NCI-H1048 (cell line): ENCODE data around the gene SNAPC4.

Experiments used
- DNase-seq: peaks from one replicate; lab custom pipeline; 2025; lab: John Stamatoyannopoulos, UW

The SNAPC4 gene

DNA sequence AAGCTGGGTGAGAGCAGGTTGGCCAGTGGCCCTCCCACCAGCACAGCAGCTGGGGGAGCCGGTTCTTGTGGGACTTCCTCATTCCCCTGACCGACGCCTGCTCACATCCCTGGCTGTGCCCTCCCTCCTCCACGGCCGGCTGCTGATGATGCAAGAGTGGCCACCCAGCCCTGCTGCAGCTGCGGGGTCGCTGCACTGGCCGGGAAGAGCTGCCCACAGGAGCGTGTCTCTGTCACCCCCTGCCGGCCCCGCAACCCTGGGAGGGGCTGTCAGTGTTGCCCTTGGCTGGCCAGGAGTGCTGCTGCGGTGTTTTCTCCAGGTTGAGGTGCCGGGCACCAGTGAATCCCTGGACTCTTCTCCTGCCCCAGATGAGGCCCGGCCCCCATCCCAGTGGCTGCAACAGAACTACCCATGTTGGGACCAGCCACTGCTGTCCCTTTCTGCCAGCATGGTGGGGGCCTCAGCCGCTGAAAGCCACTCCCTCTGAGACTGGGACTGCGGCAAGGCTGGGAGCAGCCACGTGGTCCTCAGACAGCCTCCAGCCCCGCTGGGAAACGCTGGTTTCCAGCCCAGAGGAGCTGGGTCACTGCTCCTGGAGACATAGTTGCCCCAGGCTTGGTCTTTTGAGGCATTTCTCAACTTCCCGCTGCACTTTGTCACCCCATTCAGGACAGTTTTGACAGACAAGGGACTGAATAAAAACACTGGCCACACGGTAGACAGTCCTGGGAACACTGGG, 27.2 kb downstream of the SNAPC4 start:
- no peak for DNase-seq

DNA sequence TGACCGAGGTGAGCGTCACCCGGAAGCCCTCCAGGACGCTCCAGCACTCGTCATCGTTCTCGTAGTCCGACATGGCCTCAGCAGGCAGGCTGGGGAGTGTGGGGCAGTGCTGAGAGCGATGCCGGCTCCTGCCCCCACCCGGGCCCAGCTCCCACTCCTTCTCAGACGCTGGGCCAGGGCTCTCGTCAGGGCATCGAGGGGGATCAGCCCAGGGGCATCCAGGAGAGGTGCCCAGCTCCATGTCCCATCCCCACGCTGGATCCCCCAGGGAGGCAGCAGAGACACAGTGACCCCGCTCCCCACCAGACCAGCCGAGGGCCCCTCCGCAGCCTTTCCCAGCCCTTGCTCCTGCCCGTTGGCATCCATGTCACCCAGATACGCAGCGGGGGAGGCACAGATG, 28.0 kb downstream of the SNAPC4 start:
- DNase-seq: no peak

DNA sequence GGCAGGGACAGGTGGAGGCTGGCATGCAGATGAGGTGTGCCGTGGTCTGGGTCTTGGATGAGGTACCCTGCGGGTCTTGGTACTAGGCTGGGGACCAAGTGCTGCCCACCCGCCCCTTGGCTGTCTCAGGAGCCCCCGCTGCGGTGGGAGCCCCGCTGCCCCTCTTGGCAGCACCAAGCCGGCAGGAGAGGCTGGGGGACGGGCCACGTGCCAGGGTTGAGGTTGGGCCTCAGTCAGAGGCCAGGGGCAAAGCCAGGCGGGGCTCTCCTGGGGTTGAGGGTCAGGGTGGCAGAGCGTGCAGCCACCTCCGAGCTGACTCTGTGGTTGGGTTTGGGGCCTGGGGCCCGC, 28.5 kb downstream of the SNAPC4 start:
- no peak for DNase-seq

DNA sequence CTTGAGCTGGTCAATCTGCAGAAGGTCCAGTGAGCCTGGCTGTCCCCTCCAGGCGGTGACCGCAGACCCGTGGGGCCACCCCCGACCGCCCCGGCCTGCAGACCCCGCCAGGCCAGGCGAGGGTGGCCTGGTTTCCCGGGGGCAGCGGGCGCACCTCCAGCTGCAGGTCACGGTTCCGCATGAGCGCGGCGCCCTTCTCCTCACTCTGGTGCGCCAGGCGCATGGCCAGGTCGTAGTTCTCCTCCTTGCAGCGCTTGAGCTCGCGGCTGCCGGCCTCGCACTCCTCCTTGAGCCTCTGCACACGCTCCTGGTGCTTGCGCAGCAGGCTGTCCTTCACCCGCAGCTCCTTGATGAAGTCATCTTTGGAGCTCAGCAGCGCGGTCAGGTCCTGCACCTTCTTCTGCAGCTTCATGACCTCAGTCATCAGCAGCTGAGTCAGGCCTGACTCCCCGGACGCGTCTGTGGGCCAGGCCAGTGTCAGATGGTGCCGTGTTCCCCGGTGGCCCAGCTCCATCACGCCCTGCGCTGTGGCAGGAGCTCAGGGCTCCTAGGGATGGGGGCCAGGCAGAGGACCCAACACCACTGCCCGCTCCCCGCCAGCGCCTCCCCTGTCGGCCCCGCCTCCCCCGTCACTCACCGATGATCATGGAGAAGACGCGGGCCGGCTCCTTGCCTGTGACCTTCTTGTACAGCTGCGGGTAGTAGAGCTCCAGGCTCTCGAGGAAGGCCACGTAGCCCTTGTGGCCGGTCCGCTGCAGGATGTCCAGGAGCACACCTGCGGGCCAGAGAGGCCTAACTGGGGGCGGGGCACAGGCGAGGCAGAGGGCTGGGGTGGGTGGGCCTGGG, 29.1 kb downstream of the SNAPC4 start:
- DNase-seq: no peak

DNA sequence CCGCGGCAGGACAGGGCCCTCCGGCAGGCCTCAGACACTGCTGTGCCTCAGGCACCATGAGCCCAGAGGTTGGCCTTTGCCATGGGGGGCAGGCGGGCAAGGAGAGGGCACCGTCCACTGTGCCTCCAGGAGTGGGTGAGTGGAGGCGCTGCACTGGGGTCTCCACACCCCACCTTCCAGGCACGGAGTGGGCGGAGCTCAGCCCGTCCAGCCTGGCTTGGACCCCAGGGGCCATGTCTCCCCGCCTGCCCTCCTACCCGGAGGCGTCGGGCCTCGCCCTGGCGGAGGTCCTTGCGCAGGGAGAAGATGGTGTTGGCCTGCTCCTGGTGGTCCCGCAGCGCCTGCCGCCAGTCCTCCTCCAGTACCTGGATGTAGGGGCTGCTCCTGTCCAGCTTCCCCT, 29.9 kb downstream of the SNAPC4 start:
- DNase-seq: no peak

DNA sequence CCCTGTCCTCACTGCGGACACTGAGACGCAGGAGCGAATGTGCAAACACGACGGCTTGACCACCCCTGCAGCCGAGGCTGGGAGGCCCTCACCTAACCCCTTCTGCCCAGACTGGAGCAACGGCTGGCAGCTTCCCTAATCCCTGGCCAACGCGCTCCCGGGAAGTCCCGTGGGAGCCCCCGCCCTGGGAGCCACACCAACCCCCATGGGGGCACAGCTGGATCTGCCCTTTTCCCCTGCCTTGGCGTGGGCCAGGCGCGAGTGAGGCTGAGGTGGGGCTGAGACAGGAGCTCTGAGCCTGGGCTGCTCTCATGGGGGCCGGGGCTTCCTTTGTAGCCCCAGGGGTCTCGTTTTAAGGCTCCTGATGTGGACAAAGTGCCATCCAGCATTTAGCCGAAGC, 31.8 kb downstream of the SNAPC4 start:
- no peak for DNase-seq

DNA sequence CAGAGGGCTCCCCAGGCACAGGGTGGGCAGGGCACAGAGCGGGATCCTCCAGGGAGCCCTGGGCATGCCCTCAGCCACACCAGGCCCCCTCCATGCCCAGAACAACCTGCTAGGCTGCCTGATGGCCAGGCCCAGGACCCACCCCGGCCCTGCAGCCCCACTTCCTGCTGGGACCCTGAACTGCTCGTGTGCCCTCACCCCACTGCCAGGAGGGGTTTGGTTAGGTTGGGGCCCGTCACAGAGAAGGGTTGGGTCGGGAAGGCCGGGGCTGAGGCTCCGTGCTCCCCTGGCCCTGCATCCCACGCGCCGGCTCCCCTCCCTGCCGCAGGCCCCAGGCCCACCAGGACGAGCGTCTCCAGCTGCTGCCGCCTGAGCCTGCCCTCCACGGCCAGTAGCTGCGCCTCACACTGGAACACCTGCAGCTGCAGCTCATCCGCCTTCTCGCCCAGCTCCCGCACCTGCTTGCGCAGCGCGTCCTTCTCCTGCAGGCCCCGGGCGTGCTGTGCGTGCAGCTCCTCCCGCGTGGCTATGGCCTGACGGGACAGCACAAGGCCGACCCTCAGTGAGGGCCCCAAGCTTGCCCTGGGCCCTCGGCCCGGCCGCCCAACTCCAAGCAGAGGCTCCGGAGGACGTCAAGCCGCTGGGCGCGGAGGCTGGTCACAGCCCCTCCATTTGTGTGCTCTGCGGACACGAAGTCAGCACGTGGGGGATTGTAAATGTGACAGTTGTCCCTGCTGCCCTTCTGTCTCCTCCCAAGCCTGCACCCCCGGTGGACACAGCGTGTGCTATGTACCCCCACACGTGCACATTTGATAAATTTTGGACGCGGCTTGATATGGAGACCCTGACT, 32.4 kb downstream of the SNAPC4 start:
- DNase-seq: no peak

DNA sequence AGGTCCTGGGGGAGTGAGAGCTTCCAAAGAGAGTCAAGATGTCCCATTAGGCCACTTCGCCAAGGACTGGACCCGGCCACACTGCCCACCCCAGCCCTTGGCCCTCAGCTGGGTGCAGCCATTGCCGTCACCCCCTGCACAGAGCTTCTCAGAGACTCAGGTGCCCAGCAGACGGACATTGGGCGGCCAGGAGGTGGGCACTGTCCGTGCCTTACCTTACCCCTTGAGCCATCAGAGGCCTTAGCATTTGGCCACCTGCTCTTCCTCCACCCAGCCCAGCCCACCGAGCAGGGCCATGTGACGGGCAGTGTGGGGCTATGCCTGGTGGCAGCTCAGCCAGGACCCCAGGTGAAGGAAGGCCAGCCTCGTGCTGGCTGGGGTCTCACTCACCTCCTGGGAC, 33.1 kb downstream of the SNAPC4 start:
- DNase-seq: no peak

DNA sequence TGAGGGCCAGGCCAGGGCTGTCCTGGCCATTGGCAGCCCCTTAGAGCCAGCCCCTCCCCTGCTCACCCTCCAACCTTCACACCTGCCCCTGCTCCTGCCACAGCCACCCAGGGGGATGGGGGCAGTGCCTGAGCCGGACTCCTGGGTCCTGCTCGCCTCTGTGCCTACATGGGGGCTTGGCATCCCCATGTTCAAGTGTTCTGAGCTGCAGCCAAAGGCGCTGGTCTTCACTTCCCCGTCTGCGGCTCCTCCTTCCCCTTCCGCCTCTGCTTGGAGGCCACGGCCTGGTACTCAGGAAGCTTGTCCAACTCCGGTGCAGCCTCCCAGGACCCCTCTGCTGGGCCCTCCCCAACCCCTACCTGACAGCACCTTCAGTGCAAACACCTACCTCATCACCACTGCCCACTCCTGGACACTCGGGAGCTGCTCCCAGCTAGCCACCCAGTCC, 34.2 kb downstream of the SNAPC4 start:
- no peak for DNase-seq

DNA sequence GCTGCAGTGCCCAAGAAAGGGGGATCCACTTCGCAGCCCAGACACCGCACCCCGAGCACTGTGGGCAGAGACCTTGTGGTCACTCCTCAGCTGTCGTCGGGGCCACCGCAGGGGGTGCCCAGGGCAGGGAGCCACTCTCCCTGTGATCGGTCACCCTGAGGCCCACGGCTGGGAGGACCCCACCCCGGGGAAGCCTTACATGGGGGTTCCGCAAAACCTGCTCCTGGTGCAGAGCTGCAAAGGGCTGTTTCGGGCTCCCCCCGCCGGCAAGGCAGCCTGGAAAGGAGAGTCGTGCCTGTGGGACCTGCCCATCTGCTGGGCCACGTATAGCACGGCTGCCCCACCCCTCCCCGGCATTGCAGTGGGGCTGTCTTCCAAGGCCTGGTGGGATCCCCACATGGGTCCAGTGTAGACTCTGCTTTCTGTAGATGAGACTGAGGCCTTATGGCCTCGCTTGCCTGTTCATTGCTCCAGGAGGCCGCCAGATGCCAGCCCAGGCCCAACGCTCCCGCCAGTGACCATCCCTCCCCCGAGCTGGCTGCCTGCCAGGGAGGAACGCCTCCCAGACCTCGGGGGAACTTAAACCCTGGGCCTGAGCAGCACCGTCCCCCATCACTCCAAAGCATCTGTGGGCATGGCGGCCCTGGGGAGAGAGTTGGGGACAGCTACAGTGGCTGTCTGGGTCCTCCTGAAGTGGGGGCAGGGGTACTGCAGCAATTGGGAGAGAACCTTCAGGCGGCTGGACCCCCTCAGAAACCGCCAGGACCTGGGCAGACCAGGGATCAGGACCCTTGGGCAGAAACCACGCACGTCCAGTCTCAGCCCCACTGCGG, 34.8 kb downstream of the SNAPC4 start:
- no peak for DNase-seq

DNA sequence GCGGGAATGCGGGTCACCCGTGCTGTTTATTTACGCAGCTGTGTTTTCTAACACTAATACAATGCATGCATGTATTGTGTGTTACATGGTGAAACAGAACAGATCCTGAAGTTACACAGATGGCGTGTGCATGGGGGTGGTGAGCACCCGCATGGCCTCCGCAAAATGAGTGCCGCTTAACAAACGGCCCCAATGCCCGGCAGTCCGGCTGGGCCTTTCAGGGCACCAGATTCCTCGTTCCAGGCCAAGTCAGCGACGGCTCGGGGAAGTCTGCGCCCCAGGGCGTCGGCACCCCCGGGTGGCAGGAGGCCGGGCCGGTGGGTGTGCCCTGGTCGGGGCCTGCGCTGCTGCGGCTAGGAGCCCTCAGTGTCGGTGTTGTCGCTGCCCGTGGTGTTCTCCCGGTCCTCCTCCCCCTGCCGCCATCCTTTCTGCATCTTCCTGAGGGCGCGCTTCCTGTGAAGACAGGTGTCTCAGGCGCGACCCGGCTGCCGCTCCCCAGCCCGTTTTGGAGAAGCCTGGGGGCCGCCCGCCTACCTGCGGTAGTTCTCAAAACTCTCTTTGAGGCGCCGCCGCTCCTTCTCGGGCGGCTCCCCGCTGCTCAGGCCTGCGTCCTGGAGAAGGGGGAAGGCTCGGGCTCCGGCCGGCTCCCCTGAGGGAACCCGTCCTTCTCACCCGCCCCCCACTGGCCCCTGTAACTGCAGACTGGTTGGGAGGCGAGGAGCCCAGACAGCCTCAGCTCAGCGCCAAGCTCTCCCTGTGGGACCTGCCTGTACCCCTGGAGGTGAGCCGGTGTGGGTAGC, 35.8 kb downstream of the SNAPC4 start:
- no peak for DNase-seq

DNA sequence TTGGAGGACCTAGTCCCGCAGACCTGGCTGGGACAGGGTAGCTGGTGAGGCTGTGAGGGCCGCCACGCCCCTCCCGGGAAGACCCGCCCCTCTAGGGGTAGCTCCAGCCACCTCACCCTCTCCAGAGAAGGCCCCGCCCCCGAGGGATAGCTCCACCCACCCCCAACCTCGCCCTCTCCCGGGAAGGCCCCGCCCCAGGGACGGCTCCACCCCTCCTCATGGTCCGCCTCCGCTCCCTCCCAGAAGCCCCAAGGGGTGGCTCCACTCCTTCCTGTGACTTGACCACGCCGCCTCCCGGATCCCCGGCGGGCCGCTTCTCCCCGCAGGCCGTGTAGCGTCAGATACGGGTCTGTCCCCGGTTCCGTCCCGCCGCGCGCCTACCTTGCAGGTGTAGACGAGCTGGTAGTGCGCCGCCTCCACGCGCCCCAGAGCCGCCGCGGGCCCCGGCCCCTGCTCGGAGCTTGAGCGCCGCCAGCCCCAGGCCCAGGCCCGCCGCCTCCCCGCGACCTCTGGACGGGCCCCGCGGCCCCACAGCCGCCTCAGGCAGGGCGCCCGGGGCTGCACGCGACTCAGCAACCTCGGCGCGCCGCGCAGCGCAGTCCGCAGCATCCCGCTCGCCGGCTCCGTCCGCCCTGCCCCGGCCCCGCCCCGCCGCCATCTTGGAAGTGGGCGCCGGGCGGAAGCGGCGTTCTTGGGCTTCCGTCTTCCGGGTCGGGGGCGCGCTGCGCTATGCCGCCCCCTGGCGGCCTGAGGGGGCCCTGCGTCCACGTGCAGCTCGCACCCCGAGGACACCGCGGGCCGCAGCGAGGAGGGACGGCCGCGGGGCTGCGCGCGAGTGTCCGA, 36.6 kb downstream of the SNAPC4 start, which contains the start of gene DNLZ:
Gene DNLZ (minus strand): TSS at position 639 of the 843 bp plus-strand sequence. CDS start 30 bp downstream, at position 609.
- DNase-seq: peak; percentile 79

DNA sequence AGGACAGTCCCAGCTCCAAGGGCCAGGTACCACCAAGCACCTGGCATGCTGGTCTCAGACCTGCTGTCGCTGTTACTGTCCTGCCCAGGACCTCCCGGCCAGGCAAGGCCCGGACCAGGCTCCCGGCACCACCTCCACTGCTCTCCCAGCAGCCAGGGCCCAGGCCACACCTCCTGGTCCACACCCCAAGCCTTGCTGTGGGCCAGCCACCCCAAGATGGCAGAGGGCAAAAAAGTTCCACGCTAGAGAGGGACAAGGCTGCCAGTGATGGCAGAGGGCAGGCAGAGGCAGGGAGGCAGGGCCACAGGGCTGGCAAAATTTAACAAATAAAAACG, 37.6 kb downstream of the SNAPC4 start:
- DNase-seq: no peak

DNA sequence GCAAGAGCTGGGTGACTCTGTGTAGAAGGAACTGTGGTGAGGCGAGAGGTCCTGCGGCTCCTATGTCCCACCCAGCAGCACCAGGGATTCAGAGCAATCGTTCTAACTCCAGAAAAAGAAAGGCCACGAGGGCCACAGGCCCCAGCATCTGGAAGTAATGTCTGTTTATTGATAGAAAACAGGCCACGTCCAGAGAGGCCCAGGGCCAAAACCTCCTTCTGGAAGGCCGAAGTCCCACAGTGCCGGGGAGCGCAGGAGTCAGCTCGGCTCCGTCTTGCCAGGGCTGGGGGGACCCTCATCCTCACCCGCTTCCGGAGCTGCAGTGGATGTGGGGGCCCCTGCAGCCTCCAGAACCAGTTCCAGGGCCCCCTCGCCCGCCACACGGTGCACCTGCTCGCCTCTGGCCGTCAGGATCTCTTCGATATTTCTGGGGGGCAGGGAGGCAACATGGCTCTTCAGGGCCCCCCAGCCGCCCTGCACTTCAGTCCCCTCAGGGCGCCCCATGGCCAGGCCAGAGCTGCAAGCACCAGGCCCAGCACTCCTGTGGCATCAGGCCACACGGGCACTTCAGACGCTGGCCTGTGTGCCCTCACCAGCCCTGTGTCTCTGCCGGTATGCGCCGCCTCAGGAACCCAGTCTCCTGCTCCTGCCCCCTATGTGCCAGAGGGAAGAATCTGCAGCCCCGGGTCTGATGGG, 38.1 kb downstream of the SNAPC4 start:
- no peak for DNase-seq

DNA sequence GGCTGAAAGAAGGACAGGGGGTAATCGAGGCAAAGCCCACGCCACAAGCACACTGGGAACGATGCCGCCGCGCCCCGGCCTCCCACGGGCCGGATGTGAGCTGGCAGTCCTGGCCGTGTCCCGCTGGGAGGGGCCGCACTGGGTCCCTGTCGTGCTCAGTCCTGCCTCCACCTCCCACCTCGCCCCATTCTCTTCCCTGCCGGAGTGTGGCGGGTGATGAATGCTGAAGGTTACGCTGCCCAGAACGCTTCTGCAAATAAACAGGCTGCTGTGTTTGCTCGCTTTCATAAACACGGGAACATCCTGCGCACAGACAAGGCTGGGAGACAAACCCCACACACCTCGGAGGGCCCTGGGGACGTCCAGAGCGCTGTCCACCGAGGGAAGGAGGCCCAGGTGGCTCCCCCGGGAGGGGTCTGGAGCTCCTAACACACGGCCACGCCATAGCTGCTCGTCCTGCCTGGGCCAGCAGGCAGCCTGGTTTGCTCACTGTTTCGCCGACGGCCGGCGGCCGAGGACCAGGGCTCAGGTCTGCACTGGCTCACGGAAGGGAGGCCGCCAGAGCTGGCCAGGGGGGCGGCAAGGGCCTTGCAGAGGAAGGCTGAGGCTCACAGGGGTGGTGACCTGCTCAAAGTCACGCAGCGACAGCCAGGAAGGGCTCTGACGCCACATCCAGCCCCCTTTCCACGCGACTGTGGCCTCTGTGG, 38.8 kb downstream of the SNAPC4 start:
- no peak for DNase-seq

DNA sequence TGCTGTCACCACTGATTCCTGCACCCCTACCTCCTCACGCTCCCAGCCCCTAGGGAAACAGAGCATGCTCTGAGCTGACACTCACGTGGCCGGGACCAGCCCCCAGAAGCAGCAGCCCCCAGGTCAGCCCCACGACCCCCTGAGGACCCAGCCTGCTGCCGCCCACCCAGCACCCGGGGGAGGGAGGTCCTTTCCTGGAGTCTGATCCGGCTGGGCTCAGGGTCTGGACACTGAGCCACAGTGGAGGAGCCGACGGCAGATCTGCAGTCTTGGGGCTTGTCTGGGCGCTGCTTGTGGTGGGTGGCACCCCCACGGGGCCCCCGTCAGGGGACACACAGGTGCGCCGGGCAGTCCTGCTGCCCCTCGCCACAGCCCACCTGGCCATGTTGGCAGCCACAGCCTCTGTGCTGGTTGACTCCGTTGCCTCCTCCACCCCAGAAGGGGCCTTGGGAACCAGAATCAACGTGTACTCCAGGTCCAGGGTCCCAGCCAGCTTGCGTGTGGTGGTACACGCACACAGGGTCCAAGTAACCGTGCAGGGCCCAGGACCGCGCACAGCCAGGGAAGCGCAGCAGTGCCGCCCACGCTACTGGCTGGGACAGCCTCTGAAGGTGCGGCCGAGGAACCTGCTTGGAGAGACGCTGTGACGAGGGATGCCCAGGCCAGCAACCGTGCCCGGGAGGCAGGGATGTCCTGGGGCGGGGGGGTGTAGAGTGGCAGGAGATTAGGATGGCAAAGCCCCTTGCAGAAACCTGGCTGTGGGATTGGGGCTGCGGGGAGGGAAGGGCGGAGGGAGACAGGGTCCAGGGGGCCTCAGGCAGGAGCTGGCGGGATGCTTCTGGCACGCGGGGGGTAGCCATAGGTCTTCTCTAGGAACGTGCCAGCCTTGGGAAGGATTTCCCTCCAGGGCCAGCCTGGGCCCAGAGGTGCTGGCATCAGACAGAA, 39.9 kb downstream of the SNAPC4 start:
- no peak for DNase-seq

DNA sequence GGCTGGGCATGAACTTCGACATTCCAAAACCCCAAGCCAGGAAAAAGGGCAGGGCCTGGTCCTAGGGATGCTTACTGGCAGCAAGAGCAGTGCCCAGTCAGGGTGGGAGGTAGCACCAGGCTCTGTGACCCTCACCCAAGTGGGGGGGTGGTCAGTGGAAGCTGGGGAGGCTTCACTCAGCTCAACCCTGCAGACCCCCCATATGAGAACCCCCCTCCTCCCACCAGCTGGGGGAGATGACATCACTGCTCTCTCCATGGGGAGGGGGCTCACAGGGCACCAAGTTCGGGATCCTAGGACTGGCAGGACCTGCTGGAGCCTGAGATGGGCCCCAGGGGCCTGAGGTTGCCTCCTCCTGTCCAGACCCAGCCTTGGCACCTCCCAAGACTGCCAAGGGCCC, 41.1 kb downstream of the SNAPC4 start:
- DNase-seq: no peak

DNA sequence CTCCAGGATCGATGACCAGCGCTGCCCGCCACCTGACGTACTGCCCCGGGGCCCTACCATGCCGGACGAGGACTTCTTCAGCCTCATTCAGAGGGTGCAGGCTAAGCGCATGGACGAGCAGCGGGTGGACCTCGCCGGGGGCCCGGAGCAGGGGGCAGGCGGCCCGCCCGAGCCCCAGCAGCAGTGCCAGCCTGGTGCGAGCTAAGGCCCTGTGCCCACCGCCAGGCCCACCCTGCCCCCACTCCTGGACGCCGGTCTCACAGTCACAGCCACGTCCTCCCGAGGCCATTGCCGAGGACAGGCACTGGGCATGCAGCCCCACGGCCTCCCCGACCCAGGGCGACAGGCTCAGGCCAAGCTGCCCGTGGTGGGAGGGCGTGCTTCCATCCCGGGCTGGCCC, 42.0 kb downstream of the SNAPC4 start:
- DNase-seq: no peak
